Stimulated activated CD8-positive, alpha-beta memory T cell treated with anti-CD3 and anti-CD28 coated beads, Interleukin-12 subunit alpha, Interleukin-12 subunit beta, amount 100 ng/mL, for 24 hours (primary cell): Measurements from ENCODE around the gene PLOD3.

Experiments used
- DNase-seq: peaks from one replicate; pipeline ENCODE4 v3.0.0-alpha.2; 2020; ENCODE audit errors: extremely low read depth

The PLOD3 gene

DNA sequence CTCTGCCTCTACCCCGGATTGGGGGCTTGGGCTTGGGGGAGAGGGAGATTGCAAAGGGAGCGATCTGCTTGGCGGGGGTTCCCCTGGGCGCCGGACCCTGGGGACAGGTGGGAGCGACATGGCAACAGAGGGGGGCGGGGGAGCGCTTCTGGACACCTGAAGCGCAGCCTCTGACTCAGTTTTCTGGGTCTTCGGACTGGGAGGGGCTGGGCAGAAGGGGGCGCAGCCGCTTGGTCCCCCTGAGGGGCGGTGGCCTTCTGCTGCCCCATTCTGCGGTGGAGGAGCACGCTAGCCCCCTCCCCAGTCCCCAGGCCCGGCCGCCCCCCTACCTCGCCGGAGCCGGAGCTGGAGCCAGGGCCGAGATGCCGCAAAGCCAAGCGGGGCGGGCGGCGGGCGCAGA, 37.7 kb downstream of the PLOD3 start:
- DNase-seq: no peak

DNA sequence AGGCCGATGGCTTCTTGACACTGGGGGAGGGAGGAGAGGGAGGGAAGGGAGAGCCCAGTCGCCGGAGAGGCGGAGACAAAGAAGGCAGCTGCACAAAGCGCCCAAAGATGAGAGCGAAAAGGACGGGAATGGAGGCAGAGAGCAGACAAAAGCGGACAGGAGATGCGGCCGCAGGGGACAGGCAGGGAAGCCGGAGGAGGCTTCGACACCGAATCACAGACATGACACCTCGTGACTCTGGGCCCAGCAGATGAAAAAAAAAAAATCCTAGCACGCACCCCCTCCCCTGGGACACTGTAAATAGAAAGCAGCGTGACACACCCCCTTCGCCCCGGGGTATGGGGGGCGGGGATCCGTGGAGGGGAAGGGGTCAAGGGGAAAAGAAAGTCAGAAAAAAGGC, 38.3 kb downstream of the PLOD3 start:
- no peak for DNase-seq

GRCh38 chr7:101177644-101178043, 39.7 kb downstream of the PLOD3 start:
- DNase-seq: no peak

- no peak for DNase-seq
Measured at GRCh38 chr7:101175664-101176063, 41.7 kb downstream of the PLOD3 start.

DNA sequence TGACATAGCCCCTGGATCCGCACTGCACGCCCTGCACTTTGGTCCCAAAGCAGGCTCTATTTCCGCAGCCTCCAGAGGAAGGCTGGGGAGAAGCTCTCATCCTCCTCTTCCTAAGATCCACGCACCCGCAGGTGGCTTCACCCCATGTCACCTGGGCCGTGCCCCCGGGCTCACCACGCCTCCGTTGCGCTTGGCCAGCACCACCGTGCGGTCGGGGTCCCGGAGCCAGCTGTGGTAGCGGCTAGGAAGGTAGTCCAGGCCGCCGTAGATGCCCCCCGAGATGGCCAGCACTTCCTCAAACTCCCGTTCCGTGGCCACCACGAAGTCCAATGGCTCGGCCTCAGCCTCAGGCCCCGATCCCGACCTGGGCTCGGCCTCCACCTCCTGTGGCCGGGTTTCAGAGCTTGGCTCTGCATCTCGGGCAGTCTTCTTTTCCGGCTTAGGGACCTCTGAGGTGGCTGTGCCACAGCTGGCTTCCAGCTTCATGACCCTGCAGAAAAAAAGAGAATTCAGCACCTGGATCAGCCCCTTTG, 43.0 kb downstream of the PLOD3 start:
- DNase-seq: no peak

DNA sequence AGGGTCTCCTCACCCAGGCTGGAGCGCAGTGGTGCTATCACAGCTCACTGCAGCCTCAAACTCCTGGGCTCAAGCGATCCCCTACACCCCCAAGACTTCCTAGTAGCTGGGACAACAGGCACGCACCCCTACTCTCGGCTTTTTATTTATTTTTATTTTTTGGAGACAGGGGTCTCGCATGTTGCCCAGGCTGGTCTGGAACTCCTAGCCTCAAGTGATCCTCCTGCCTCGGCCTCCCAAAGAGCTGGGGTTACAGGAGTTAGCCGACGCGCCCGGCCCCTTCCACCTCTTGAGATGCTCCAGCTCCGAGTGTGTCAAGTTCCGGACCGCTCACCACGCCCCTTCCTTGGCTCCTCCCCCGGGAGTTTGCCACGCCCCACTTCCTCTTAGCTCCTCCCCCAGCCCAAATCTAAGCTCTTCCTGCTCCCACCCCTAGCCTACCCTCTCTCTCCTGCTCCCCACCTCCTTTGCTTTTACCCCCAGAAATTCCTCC, 43.6 kb downstream of the PLOD3 start:
- no peak for DNase-seq

GRCh38 chr7:101172854-101173751, 44.3 kb downstream of the PLOD3 start:
- DNase-seq: no peak

DNA sequence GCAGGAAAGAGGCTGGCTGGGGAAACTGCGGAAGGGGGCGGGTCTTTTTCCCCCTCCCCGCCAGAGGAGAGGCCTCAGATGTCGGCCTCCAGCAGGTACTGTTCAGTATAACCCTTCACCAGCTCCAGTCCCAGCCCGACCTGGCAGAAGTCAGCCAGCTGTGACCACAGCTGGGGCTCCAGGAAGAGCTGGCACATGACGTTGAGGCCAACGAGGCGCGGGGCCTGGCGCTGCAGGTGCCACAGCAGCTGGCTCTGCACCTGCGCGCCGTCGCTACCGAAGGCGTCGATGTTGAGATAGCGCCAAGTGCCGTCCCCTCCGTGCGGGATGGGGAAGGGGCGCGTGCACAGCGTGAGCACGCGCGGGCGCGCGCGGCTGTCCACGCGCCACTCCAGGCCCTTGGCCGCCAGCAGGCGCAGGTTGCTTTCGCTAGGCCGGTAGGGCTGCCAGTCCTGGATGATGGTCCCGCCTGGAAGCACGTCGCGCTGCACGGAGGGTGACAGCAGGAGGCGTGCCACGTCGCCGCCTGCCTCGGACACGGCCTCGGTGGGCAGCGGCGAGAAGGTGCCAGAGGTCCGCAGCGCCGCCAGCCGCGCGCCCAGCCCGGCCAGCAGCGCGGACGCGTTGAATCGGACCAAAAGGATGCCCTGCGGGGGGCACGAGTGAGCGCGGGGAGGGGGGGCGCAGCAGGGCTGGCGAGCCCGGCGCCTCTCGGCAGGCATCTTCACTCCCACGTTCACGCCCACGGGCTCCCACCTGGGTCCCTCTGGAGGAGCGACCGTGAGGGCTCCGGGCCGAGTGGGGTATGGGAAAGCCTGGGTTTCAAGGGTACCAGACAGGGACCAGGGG, 45.2 kb downstream of the PLOD3 start:
- no peak for DNase-seq

GRCh38 chr7:101171442-101171837, 45.9 kb downstream of the PLOD3 start:
- DNase-seq: no peak

DNA sequence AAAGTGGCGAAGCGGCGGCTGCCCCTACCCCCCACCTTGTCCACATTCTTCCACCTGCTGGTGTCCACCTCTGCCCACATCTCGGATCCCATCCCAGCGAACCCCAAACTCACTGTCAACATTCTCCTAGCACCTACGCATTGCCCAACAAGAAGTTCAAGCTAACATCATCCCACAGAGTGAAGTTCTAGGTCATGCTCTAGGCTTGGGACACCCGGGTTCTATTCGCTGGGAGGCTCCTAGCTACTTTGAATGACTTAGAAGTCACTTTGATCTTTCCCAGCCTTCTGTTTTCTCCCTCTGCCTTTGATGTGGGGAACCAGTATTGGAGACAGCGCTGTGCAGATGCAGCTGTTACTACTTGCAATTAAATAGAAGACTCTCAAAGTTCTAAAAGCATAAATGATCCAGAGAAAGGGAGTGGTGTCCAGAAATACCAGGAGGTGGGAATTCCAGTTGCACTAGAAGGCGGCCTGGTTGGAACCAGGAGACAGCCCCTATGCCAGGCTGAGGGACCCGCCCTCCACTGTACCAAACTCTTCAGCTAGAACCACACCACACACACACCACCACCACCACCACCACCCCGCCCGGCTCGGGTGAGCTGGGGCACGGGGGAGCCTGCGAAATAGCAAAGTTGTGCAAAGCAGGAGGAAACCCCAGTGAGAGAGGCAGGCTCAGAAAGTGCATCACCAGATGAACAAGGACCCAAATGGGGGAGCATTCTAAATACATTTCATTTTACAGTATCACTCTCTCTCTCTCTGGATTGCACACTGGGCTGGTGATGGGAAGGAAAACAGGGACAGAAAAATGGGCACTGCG, 46.6 kb downstream of the PLOD3 start:
- DNase-seq: no peak

- peak; percentile 49 for DNase-seq
Measured at GRCh38 chr7:101169838-101170551, 47.4 kb downstream of the PLOD3 start.

DNA sequence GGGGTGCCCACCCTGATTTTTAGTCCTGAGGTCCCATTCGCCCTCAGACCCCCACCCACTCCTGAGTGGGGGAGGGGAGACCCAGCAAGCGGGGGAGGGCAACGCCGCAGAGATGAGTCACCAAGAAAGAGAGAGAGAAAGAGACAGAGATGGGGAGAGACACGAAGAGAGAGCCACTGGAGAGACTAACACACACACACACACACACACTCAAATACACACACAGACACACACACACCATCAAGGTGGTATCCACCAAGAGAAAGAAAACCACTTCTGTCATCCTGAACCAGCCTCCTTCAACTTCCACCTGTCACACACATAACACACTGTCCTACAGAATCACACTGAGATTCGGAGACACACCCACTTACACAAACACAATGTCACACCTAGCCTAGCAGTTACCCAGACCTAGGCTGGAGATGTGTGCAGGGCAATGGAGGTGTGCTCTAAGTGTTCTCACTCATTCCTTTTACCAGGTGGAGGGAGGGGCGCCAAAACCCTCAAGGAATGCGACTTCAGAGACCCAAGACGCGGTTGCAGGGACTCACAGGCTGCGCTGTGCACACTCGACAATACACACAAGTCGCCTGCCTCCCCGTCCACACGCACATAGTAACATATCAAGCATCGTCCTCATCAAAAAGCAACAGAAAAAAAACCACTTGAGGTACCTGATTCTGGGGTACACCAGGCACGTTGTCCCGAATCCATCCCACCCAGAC, 48.1 kb downstream of the PLOD3 start:
- no peak for DNase-seq

DNA sequence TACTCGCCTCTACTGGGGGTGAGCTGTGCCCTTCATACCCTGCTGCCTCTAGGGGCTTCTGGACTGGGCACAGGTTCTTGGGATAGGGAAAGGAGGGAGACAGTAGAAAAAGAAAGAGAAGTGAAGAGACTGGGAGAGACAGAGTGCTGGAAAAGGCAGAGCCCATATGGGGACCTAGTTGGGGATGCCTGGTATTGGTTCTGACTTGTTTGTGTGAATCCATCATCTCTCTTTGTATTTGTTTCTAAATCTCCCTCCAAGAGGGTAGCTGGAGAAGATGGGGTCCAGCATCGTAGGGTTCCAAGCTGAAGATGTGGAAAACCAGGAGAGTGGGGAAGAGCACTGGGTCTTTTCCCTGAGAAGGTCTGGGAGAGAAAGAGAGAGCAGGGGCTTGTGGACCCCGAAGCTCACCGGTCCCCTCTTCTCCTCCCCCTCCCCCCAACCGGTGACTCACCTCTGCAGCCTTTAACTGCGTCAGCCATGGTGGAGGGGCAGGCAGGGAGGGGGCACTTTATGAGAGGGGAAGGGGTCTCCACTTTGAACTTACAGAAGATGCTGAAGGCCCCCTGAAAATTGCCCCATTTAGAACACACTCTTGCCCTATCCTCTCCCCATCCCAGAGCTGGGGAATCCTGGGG, 48.9 kb downstream of the PLOD3 start:
- no peak for DNase-seq

DNA sequence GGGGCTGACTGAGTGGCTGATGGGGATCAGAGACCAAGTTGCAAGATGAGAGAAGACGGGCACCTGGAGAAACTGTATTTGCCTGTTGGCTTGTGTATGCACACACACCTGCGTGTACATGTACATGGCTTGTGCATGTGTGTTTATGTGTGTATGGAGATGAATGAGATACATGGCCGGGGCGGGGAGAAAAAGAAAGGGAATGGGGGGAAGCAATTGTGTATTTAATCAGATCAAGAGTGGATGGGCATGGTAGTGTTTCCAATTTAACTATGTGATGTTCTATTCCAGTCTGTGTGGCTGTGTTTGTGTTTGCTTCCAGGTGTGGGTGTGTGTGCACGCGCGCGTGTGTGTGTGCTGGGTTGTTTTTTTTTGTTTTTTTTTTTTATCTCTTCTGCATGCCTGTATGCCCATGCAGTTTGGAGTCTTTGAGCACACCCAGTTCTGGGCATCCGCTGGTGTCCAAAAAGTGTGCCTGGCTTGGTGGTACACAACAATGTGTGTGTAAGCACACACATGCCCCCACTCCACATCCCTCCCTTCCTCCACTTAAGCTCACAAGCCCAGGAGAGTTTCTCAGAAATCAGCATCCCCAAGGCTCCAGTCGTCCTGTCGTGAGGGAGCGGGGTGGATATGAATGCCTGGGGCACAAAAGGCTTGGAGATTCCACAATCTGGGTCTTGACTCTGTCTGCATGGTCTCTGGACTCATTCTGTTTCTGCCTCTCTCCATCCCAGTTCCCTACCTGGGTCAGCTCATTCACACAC, 49.6 kb downstream of the PLOD3 start:
- no peak for DNase-seq

DNA sequence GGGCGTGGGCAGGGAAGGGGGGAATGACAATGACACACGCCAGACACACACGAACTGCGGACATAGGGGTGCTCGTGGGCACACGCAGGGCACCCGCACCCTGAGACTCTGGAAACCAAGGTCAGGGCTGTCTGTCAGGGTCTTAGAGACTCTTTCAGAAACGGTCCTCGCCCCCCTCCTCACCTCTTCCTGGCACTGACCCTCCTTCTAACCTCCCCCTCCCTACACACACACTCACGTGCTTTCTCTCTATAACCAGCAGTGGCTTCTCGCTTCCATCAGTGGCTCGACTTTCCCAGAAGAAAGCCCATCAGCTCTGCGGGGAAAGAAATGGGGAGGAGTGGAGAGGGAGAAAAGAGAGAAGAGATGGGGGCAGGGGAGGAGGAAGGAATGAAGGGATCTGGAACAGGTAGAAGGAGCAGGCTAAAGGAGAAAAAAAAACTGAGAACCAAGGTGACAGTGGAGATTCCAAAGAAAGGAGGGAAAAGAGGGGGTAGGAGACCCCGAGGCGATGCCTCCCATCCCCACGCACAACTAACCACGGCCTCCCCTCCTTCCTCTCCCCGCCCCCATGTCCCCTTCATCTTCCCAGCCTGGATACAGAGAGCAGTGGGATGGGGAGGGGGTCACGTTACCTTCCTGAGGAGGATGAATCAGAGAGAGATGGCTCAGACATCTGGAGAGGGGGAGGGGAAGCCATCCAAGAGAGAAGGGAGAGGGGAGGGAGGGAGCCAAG, 50.3 kb downstream of the PLOD3 start:
- DNase-seq: no peak

- DNase-seq: no peak
Measured at GRCh38 chr7:101166648-101166908, 50.8 kb downstream of the PLOD3 start.

- DNase-seq: no peak
Measured at GRCh38 chr7:101165958-101166647, 51.3 kb downstream of the PLOD3 start.
